HG03066 (cell line): ENCODE data around the gene TUSC7.

Source experiments
- ATAC-seq: cut with Tn5 transposase; IDR thresholded peaks from one replicate; pipeline ENCODE4 v1.9.1; 2021; ENCODE audit warnings: low read depth; ENCODE audit not compliant: unreplicated experiment

Gene TUSC7

DNA sequence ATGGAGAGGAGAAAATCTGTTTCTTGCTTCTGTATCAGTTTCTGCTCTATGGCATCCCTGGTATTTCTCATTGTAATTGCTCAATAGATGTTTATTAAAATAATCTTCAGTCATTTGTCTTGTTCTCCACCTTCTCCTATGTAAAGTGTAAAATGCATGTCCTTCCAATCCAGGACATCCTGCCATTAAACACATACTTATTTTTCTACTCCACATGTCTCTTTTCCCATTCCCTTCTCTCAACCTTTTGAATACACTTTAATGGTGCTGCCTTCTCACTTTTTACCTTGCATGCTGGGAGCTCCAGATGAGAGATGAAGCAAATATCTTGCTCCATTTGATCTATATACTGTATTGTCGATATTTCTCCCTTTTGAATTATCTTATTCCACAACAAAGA, 49.7 kb downstream of the TUSC7 start:
- no peak for ATAC-seq
